Measurements from ENCODE around the gene CARD11. TPM values are rescaled to one million over a fixed set of nuclear protein-coding genes. Genes with fewer than 3 reads are reported as not detected.

CARD11 gene
- total and polyA plus RNA-seq, 9 donors, result 0.28 to 2.5 (median 0.80) TPM

DNA sequence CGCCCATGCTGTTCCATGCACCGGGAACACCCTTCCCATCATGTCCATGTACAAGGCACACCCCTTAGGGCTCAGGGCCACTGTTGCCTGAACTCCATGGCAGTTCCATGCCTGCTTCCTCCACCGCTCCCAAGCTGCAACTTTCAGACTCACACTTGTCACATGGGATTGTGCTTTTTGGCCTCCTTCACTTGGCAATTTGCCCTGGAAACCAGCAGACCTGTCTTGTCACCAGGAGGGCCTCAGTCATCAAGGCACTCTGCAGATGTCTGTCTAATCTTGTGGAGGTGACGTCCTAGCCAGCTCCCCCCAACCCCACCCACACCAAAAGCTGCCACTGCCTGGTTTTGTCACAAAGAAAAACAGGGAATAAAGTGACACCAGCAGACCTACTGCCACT is 47.5 kb downstream of the CARD11 start:
- intact Hi-C loops (cut with DNase I), result no loop called here
- Histone ChIP-seq H3K4me3 (no peak overlapping the region), H3K27ac (no peak overlapping the region), H3K36me3 (no peaks in the 10 kb centered on the region), H3K4me1 (ENCODE audit: insufficient read depth) (no peaks in the 10 kb centered on the region), H3K9me3 (no peaks in the 10 kb centered on the region), H3K27me3 (no peaks in the 10 kb centered on the region)
- WGBS, 3 donors, result 78 to 84% (median 82%) methylated on average over 4 of the region's 4 CpGs
- no peak for DNase-seq
- TF ChIP-seq EP300 (IDR thresholded peaks at IDR 0.05) (no peak), POLR2A (IDR thresholded peaks at IDR 0.05) (no peak)
- TF ChIP-seq, protein P1, sequence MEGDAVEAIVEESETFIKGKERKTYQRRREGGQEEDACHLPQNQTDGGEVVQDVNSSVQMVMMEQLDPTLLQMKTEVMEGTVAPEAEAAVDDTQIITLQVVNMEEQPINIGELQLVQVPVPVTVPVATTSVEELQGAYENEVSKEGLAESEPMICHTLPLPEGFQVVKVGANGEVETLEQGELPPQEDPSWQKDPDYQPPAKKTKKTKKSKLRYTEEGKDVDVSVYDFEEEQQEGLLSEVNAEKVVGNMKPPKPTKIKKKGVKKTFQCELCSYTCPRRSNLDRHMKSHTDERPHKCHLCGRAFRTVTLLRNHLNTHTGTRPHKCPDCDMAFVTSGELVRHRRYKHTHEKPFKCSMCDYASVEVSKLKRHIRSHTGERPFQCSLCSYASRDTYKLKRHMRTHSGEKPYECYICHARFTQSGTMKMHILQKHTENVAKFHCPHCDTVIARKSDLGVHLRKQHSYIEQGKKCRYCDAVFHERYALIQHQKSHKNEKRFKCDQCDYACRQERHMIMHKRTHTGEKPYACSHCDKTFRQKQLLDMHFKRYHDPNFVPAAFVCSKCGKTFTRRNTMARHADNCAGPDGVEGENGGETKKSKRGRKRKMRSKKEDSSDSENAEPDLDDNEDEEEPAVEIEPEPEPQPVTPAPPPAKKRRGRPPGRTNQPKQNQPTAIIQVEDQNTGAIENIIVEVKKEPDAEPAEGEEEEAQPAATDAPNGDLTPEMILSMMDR (IDR thresholded peaks at IDR 0.05), result no peak

DNA sequence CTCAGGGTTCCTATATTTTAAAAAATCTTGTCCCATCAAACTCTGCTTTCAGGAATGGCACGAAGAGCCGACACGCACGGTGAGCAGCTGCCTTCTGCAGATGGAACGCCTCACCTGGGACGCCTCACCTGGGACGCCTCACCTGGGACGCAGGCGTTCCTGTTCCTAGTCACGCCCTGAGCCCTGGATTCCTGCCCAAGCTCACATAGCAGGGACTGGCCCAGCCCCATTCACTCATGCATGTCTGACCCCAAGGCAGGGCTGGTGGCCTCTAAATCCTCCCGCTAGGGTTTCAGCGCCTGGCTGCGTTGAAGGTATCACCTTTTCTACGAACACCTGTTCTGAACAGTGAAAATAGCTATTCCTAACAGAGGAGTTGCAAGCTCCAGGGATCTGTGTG is 49.8 kb downstream of the CARD11 start:
- no peak for DNase-seq
- Histone ChIP-seq H3K36me3 (no peaks in the 10 kb centered on the region), H3K27ac (no peak overlapping the region), H3K27me3 (no peaks in the 10 kb centered on the region), H3K4me3 (no peak overlapping the region), H3K4me1 (ENCODE audit: insufficient read depth) (no peaks in the 10 kb centered on the region), H3K9me3 (no peaks in the 10 kb centered on the region)
- intact Hi-C loops (cut with DNase I), result no loop called here
- no peak for TF ChIP-seq EP300 (IDR thresholded peaks at IDR 0.05)
- TF ChIP-seq, protein P1 (IDR thresholded peaks at IDR 0.05), result no peak
- no peak for TF ChIP-seq POLR2A (IDR thresholded peaks at IDR 0.05)
- WGBS, 3 donors, result 91 to 94% (median 92%) methylated on average over 14 of the region's 14 CpGs

DNA sequence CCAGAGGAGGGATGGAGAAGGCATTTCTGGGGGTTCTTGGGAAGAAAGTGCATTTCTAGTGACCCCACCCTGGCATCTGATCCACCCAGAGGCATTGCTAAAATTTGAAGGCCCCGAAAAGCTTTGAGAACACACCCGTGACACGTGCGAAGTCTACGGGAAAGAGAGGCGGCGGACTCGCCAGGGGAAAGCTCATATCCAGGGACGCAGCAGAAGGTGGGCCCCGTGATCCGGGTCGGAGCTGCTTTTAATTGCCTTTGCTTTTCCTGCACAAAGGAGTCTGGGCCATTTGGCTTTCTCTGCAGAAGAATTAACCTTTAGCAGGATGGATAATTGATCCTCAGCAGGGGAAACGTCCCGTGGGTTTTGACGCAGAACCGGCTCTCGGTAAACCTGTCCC is 50.3 kb downstream of the CARD11 start:
- no peak overlapping the region for H3K4me3 ChIP-seq
- WGBS, 3 donors, result 70 to 73% (median 70%) methylated on average over 17 of the region's 17 CpGs
- H3K36me3 ChIP-seq, result no peaks in the 10 kb centered on the region
- no peaks in the 10 kb centered on the region for H3K27me3 ChIP-seq
- H3K4me1 ChIP-seq (ENCODE audit: insufficient read depth), result no peaks in the 10 kb centered on the region
- H3K27ac ChIP-seq, result no peak overlapping the region
- no peaks in the 10 kb centered on the region for H3K9me3 ChIP-seq
- no peak for DNase-seq
- TF ChIP-seq POLR2A (IDR thresholded peaks at IDR 0.05) (no peak), EP300 (IDR thresholded peaks at IDR 0.05) (no peak)
- TF ChIP-seq, protein P1 (IDR thresholded peaks at IDR 0.05), result no peak
- intact Hi-C loops (cut with DNase I), result no loop called here

DNA sequence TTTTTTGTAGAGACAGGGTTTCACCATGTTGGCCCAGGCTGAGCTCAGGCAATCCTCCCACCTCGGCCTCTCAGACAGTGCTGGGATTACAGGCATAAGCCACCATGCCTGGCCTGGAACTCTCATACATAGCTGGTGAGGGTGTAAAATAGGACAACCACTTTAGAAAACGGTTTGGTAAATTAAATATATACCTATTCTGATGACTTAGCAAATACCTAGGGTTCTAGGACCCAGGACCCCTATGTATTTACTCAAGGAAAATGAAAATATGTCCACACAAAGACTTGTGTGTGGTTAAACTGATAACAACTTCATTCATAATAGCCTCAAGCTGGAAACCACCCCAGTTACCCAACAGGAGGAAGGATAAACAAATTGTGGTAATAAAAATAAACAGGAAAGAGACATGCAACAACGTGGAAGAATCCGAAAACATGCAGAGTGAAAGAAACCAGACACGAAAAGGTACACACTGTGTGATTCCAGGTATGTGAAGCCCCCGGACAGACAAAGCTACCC is 52.7 kb downstream of the CARD11 start:
- H3K9me3 ChIP-seq, result no peaks in the 10 kb centered on the region
- no peak for TF ChIP-seq POLR2A (IDR thresholded peaks at IDR 0.05)
- TF ChIP-seq, protein P1 (IDR thresholded peaks at IDR 0.05), result no peak
- TF ChIP-seq EP300 (IDR thresholded peaks at IDR 0.05), result no peak
- no peaks in the 10 kb centered on the region for H3K36me3 ChIP-seq
- H3K27me3 ChIP-seq, result no peaks in the 10 kb centered on the region
- intact Hi-C loops (cut with DNase I), result no loop called here
- WGBS, 3 donors, result 64 to 73% (median 67%) methylated on average over 6 of the region's 6 CpGs
- no peak overlapping the region for H3K27ac ChIP-seq
- H3K4me1 ChIP-seq (ENCODE audit: insufficient read depth), result no peaks in the 10 kb centered on the region
- no peak overlapping the region for H3K4me3 ChIP-seq
- no peak for DNase-seq

All from ovary (tissue), 9 donors.